Stimulated activated naive CD8-positive, alpha-beta T cell treated with anti-CD3 and anti-CD28 coated beads, Interleukin-15, amount 100 ng/mL, for 72 hours (primary cell): Measurements from ENCODE around the gene ZMYM2.
"Not testable (repeated sequence)": the region's sequence is repeated elsewhere in the genome, so short reads cannot be mapped to it uniquely, and the experiment has no call there.

Experiments
- ATAC-seq: fragments of 150-1000 bp; cut with Tn5 transposase; 2 replicates; pipeline ENCODE4 v1.10.0; 2021; ENCODE audit warnings: mild to moderate bottlenecking, moderate library complexity
- DNase-seq, 2 donors: peaks; one replicate each; pipeline ENCODE4 v3.0.0; 2021 to 2022
- H3K27ac Mint-ChIP-seq, 2 donors: one replicate each; pipeline ENCODE4 v1.8.0; 2022; ENCODE audit warnings: mild to moderate bottlenecking in 2 of 2, mixed read lengths in 2 of 2, moderate library complexity in 2 of 2
- H3K27me3 Mint-ChIP-seq: one replicate; pipeline ENCODE4 v1.8.0; 2022; ENCODE audit warnings: mixed read lengths
- H3K4me1 Mint-ChIP-seq: one replicate; pipeline ENCODE4 v1.8.0; 2022; ENCODE audit warnings: mild to moderate bottlenecking, mixed read lengths
- H3K4me3 Mint-ChIP-seq, 2 donors: one replicate each; pipeline ENCODE4 v1.8.0; 2022; ENCODE audit warnings: mild to moderate bottlenecking in 2 of 2, mixed read lengths in 2 of 2, moderate library complexity in 1 of 2
- H3K9me3 Mint-ChIP-seq, 2 donors: one replicate each; pipeline ENCODE4 v1.8.0; 2022; ENCODE audit warnings: mixed read lengths in 2 of 2

Gene ZMYM2

DNA sequence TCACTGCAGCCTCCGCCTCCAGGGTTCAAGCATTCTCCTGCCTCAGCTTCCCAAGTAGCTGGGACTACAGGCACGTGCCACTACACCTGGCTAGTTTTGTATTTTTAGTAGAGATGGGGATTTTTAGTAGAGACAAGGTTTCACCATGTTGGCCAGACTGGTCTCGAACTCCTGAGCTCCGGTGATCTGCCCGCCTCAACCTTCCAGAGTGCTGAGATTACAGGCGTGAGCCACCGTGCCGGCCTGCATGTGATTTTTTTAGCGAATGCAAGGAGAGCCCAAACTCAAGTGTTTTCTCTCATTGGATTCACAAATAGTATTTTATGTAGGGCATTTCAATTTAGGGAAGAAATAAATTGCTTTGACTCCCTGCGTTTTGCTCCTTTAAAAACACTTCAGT is 4.4 kb downstream of the ZMYM2 start:
- Mint-ChIP-seq H3K27ac (no peak overlapping the region), H3K4me3 (peak overlapping the region in 1 of 2 donors; percentile 18), H3K9me3 (no peaks in the 10 kb centered on the region), H3K4me1 (peaks cover 40% of the 10 kb centered on the region), H3K27me3 (no peaks in the 10 kb centered on the region)
- no peak for DNase-seq
- ATAC-seq: no peak

DNA sequence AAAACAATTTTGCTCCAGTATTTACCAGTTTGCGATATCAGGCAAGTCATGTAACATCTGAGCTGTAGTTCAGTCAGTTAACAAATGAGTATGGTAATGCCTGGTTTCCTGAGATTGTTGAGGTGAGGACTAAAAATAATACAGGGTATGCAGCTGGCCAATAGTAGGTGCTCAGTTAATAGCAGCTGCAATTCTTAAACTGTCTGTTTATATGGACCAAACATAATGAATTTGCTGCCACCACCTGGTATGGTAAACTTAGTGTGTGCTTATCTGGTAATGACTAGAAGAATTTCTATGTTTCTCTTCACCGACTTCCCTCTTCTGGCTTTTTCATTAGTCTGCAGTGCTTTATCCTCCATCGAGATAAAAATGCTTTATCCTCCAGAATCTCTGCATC is 9.1 kb downstream of the ZMYM2 start:
- DNase-seq (no peak), ATAC-seq (no peak)
- Mint-ChIP-seq H3K4me3 (no peak overlapping the region), H3K9me3 (no peaks in the 10 kb centered on the region), H3K4me1 (peaks cover 24% of the 10 kb centered on the region), H3K27ac (no peak overlapping the region), H3K27me3 (no peaks in the 10 kb centered on the region)

DNA sequence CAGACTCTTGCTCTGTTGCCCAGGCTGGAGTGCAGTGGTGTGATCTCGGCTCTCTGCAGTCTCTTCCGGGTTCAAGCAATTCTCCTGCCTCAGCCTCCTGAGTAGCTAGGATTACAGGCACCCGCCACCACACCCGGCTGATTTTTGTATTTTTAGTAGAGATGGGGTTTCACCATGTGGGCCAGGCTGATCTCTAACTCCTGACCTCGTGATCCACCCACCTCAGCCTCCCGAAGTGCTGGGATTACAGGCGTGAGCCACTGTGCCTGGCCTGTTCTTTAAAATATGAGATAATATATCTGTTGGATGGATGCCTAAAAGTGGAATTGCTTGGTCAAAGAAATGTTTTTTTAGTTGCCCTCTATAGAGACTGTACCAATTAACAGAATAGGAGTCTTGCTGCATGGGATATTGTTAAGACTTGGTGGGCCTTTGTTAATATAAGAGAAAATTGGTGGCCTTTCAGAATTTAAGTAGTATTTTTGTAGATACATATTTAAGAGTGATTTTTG is 16.0 kb downstream of the ZMYM2 start:
- not testable (repeated sequence) for H3K27me3 Mint-ChIP-seq, H3K4me3 Mint-ChIP-seq, DNase-seq, ATAC-seq, H3K27ac Mint-ChIP-seq
- Mint-ChIP-seq H3K9me3 (peaks cover 8 to 17% of the 10 kb centered on the region in 2 donors), H3K4me1 (peaks cover 17% of the 10 kb centered on the region)

DNA sequence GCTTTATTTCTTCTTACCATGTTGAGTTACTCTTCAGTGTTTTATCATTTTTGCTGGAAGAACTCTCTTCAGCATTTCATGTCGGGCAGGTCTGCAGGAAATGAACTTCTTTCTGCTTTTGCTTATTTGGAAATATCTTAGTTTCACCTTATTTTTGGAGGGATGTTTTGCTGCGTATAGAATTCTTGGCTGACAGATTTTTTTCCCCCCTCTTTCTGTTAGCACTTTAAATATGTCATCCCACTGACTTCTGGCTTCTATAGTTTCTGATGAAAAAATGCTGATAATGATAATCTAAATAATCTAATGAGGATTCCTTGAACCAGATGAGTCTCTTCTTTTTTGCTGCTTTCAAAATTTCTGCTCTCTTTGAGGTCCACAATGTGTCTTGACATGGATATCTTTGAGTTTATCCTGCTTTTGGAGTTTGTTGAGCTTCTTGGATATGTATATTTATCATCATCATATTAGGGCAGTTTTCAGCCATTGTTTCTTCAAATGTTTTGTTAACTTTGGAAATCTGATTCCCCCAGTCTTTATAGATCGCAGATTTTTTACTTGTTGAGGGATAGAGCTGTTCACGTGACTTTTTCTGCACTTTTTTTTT is 20.4 kb downstream of the ZMYM2 start:
- H3K4me3 Mint-ChIP-seq: no peak overlapping the region
- no peaks in the 10 kb centered on the region for H3K27me3 Mint-ChIP-seq
- DNase-seq (no peak), ATAC-seq (no peak)
- peaks cover 47% of the 10 kb centered on the region for H3K4me1 Mint-ChIP-seq
- peaks cover 8 to 17% of the 10 kb centered on the region in 2 donors for H3K9me3 Mint-ChIP-seq
- no peak overlapping the region for H3K27ac Mint-ChIP-seq

DNA sequence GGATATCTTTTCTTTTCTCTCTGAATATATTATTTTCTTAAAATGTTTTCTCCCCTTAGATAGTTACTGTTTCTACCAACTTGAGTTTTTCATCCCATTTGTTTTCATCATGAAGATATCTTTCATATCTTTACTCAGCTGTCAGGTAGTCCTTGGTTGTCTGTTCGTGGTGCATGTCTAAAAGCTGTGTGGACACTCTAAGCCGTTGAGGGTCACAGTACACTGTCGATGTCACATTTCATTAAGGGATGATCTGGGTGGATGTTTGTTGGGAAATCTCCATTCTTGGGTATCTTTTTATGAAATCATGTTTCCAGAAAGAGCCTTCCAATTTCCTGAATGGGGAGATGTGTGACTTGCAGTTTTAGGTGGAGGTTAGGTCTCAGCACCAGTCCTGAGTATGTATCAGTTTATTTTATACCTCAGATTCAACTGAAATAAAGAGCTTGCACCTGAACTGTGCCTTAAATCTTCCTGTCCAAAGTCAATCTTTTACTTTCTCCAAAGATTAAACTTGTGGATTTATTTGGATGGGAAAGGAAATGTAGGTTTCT is 23.2 kb downstream of the ZMYM2 start:
- no peaks in the 10 kb centered on the region for H3K27me3 Mint-ChIP-seq
- H3K27ac Mint-ChIP-seq: no peak overlapping the region
- DNase-seq (no peak), ATAC-seq (no peak)
- H3K4me3 Mint-ChIP-seq: no peak overlapping the region
- peaks cover 8 to 11% of the 10 kb centered on the region in 2 donors for H3K9me3 Mint-ChIP-seq
- peaks cover 41% of the 10 kb centered on the region for H3K4me1 Mint-ChIP-seq

DNA sequence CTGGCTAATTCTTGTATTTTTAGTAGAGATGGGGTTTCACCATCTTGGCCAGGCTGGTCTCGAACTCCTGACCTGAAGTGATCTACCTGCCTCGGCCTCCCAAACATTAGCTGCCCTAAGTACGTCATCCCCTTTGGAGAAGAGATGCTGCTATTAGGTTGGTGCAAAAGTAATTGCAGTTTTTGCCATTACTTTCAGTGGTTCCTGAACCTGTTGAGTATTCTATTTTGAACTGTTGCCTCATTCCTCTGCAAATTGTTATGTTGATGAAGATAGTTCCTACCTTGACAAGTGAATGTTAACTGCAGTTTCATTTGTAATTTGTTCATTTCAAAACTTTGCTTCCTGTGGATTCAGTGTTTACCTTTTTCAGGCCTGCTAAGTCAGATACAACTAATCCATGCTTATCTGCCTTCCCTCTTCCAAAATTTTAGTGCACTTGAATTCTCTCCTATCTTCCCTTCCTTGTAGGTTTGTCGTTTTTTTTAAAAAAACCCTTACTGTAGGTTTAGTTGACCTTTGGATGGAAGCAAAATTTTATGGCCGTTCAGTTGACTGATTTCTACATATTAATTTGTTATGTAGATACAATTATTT is 24.0 kb downstream of the ZMYM2 start:
- Mint-ChIP-seq H3K9me3 (peaks cover 8 to 9% of the 10 kb centered on the region in 2 donors), H3K4me1 (peaks cover 46% of the 10 kb centered on the region), H3K27ac (no peak overlapping the region), H3K27me3 (no peaks in the 10 kb centered on the region), H3K4me3 (no peak overlapping the region)
- no peak for ATAC-seq
- no peak for DNase-seq

DNA sequence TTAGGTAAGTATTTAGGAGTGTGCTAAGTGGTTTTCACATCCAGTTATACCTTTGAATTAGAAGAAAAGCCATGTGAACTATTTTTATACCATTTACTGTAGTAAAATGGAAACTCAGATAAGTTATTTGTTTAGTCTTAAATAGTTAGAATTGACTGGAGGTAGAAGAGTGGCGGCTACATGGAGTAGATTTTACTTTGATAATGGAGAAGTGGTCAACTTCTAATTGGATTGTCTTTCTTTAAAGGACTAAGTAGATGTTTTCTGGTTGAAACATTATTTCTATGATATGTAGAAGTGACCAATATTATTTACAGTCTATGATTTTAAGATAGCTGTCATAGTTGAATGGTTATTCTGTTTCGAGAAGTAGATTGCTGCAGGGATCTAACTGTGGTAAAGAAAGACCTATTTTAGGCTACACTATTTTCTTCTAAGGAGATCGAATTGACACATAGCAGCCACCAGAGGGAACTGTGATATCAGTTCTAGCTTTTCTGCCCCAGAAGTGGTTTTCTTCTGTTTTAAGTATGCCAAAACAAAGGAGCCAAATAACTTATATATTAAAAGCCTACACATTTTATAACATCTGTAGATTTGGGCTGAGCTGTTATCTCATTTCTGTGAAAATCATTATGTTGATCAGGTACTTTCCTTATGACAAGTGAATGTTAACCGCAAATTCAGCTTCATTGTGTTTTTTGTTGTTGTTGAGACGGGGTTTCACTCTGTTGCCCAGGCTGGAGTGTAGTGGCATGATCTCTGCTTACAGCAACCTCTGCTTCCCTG is 26.1 kb downstream of the ZMYM2 start:
- H3K4me1 Mint-ChIP-seq: peaks cover 50% of the 10 kb centered on the region
- peak; percentile 46 for ATAC-seq
- no peak overlapping the region for H3K27ac Mint-ChIP-seq
- no peak overlapping the region for H3K4me3 Mint-ChIP-seq
- DNase-seq: no peak
- H3K27me3 Mint-ChIP-seq: no peaks in the 10 kb centered on the region
- H3K9me3 Mint-ChIP-seq: no peaks in the 10 kb centered on the region

DNA sequence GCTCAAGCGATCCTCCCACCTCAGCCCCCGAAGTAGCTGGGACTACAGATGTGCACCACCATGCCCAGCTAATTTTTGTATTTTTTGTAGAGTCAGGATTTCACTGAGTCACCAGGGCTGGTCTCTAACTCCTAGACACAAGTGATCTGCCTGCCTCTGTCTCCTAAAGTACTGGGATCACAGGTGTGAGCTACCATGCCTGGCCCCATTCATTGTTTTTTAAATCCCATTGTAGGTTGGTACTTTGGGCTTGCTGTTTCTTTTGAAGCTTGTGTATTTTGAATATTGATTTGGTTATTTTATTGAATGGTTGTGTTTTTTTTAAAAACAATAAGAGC is 26.7 kb downstream of the ZMYM2 start:
- Mint-ChIP-seq H3K9me3 (no peaks in the 10 kb centered on the region), H3K4me3 (no peak overlapping the region), H3K27me3 (no peaks in the 10 kb centered on the region), H3K4me1 (peaks cover 53% of the 10 kb centered on the region), H3K27ac (no peak overlapping the region)
- DNase-seq (no peak), ATAC-seq (no peak)

DNA sequence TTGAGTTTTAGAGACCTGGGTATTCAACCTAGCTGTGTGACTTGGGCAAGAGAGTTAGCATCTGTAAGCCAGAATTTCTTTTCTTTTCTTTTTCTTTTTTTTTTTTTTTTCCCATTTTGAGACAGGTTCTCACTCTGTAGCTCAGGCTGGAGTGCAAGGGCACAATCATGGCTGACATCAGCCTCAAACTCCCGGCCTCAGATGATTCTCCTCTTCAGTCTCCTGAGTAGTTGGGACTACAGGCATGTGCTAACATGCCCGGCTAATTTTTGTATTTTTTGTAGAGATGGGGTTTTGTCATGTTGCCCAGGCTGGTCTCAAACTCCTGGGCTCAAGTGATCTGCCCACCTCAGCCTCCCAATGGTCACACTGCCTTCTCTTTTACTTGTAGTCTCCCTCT is 33.0 kb downstream of the ZMYM2 start:
- Mint-ChIP-seq H3K9me3 (no peaks in the 10 kb centered on the region), H3K27ac (peak overlapping the region in 1 of 2 donors; percentile 14), H3K27me3 (no peaks in the 10 kb centered on the region), H3K4me1 (peaks cover 44% of the 10 kb centered on the region), H3K4me3 (no peak overlapping the region)
- DNase-seq (no peak), ATAC-seq (no peak)

DNA sequence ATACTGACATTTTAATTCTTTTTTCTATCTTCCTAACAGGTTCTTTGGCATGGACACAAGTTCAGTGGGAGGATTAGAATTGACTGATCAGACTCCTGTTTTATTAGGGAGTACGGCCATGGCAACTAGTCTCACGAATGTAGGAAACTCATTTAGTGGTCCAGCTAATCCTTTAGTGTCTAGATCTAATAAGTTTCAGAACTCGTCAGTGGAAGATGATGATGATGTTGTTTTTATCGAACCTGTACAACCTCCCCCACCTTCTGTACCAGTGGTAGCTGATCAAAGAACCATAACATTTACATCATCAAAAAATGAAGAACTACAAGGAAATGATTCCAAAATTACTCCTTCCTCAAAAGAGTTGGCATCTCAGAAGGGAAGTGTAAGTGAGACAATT is 34.5 kb downstream of the ZMYM2 start:
- Mint-ChIP-seq H3K4me3 (no peak overlapping the region), H3K9me3 (no peaks in the 10 kb centered on the region), H3K27me3 (no peaks in the 10 kb centered on the region), H3K4me1 (peaks cover 43% of the 10 kb centered on the region), H3K27ac (no peak overlapping the region)
- no peak for DNase-seq
- ATAC-seq: no peak

DNA sequence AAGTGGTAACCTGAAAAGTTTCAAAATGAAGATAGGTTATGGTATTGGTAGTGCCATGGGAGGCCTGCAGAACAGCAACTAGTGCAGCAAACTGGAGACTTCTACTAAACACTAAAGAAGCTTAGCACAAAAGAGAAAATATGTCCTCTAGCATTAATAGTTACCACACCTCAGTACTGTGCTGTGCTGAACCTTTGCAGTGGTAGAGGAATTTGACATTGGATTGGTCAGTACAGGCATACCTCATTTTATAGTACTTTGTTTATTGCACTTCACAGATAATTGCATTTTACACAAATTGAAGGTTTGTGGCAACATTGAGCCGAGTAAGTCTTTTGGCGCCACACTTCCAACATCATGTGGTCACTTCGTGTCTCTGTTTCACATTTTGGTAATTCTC is 40.4 kb downstream of the ZMYM2 start:
- H3K27ac Mint-ChIP-seq: peak overlapping the region in 1 of 2 donors; percentile 24

DNA sequence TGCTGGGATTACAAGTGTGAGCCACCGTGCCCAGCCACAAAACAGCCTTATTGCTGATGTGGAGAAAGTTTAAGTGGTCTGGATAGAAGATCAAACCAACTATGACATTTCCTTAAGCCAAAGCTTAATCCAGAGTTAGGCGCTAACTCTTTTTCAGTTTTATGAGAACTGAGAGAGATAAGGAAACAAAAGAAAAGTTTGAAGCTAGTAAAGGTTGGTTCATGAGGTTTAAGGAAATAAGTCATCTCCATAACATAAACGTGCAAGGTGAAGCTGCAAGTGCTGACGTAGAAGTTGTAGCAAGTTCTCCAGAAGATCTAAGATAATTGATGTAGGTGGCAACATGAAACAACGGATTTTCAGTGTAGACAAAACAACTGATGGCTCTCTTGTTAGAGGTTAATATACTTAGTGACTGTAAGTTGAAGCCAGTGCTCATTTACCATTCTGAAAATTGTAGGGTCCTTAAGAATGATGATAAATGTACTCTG is 41.6 kb downstream of the ZMYM2 start:
- Mint-ChIP-seq H3K4me1 (peaks cover 48% of the 10 kb centered on the region), H3K27me3 (no peaks in the 10 kb centered on the region), H3K9me3 (no peaks in the 10 kb centered on the region), H3K4me3 (no peak overlapping the region), H3K27ac (no peak overlapping the region)
- DNase-seq (no peak), ATAC-seq (no peak)

More for the DNA sequence above, 40.4 kb downstream of the ZMYM2 start:
- no peak for DNase-seq
- ATAC-seq: no peak
- H3K4me3 Mint-ChIP-seq: no peak overlapping the region
- no peaks in the 10 kb centered on the region for H3K9me3 Mint-ChIP-seq
- peaks cover 48% of the 10 kb centered on the region for H3K4me1 Mint-ChIP-seq
- no peaks in the 10 kb centered on the region for H3K27me3 Mint-ChIP-seq

DNA sequence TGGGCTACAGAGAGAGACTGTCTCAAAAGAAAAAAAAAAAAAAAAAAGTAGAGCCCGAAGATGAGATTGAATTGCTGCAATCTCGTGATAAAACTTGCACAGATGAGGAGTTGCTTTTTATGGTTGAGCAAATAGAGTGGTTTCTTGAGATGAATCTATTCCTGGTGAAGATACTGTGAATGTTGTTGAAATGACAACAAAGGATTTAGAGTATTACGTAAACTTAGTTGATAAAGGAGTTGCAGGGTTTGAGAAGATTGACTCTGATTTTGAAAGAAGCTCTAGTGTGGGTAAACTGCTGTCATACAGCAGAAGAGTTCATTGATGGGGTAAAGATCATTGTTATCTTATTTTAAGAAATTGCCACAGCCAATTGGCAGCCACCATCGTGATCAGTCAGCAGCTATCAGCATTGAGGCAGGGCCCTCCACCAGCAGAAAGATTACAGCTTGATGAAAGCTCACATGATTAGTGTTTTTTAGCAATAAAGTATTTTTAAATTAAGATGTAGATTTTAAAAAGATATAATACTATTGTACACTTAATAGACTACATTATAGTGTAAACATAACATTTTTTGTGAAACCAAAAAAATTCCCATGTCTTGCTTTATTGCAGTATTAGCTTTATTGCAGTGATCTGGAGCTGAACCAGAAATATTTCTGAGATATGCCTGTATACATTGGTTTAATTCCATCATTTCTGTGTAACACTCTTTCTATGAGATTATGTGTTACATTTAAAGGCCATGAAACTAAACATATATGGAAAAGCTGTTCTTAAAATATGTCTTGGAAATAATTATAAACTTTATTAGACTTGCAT is 43.1 kb downstream of the ZMYM2 start:
- H3K4me3 Mint-ChIP-seq: no peak overlapping the region
- H3K4me1 Mint-ChIP-seq: peaks cover 39% of the 10 kb centered on the region
- ATAC-seq: no peak
- no peaks in the 10 kb centered on the region for H3K9me3 Mint-ChIP-seq
- H3K27ac Mint-ChIP-seq: no peak overlapping the region
- no peaks in the 10 kb centered on the region for H3K27me3 Mint-ChIP-seq
- DNase-seq: no peak

DNA sequence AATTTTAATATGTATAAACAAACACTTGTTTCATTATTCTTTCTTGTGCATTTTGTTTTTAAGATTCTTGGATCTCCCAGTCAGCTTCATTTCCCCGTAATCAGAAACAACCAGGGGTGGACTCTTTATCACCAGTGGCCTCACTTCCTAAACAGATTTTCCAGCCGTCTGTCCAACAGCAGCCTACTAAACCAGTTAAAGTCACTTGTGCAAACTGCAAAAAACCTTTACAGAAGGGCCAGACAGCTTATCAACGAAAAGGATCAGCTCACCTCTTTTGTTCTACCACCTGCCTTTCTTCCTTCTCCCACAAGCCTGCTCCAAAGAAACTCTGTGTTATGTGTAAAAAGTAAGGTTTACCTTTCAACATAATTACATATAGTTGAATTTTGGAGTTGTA is 44.3 kb downstream of the ZMYM2 start:
- no peaks in the 10 kb centered on the region for H3K27me3 Mint-ChIP-seq
- H3K4me1 Mint-ChIP-seq: peaks cover 35% of the 10 kb centered on the region
- no peak for DNase-seq
- H3K4me3 Mint-ChIP-seq: no peak overlapping the region
- no peak for ATAC-seq
- H3K9me3 Mint-ChIP-seq: no peaks in the 10 kb centered on the region
- H3K27ac Mint-ChIP-seq: peak overlapping the region in 1 of 2 donors; percentile 35

DNA sequence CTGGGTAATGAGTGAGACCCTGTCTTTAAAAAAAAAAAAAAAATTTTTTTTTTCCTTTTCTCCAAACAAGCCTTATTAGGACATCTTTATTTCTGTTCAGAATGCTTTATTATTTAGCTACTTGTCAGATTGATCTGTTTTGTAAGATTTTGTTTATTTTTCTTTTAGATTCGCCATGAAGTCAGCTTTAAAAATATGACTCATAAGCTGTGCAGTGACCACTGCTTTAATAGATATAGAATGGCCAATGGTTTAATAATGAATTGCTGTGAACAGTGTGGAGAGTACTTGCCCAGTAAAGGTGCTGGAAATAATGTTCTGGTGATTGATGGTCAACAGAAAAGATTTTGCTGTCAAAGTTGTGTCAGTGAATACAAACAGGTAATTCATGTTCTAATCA is 47.7 kb downstream of the ZMYM2 start:
- Mint-ChIP-seq H3K27me3 (no peaks in the 10 kb centered on the region), H3K27ac (no peak overlapping the region), H3K9me3 (no peaks in the 10 kb centered on the region), H3K4me3 (no peak overlapping the region), H3K4me1 (peaks cover 10% of the 10 kb centered on the region)
- ATAC-seq (no peak), DNase-seq (no peak)
